Hippocampal formation (tissue), 2 donors: ENCODE measurements around the gene SMPD4.
"Not testable (repeated sequence)": the region's sequence is repeated elsewhere in the genome, so short reads cannot be mapped to it uniquely, and the experiment has no call there.

Experiments used
- DNase-seq, 2 donors: peaks; one replicate each; lab custom pipeline; 2025; lab: John Stamatoyannopoulos, UW

The SMPD4 gene

GRCh38 chr2:130139331-130140280, 41.8 kb downstream of the SMPD4 start:
- DNase-seq = not testable (repeated sequence)

GRCh38 chr2:130138841-130139251, 42.6 kb downstream of the SMPD4 start:
- not testable (repeated sequence) for DNase-seq

GRCh38 chr2:130138326-130138725, 43.1 kb downstream of the SMPD4 start:
- DNase-seq = not testable (repeated sequence)

- not testable (repeated sequence) for DNase-seq
These were observed 44.3 kb downstream of the SMPD4 start for GRCh38 chr2:130137118-130137517.

GRCh38 chr2:130136546-130136945, 44.9 kb downstream of the SMPD4 start:
- DNase-seq = not testable (repeated sequence)

- no peak for DNase-seq
These were observed 45.5 kb downstream of the SMPD4 start for GRCh38 chr2:130135692-130136541.

GRCh38 chr2:130129120-130129829, 52.1 kb downstream of the SMPD4 start, which contains the start of gene POTEF:
POTEF (minus strand) TSS chr2:130129222; CDS start chr2:130120515, 8,707 bp downstream.
- DNase-seq = not testable (repeated sequence)

- not testable (repeated sequence) for DNase-seq
These were observed 52.9 kb downstream of the SMPD4 start for GRCh38 chr2:130128464-130128863.

GRCh38 chr2:130127726-130128125, 53.7 kb downstream of the SMPD4 start:
- DNase-seq = not testable (repeated sequence)

- not testable (repeated sequence) for DNase-seq
These were observed 60.5 kb downstream of the SMPD4 start for GRCh38 chr2:130120924-130121323.

GRCh38 chr2:130102597-130103363, 78.6 kb downstream of the SMPD4 start:
- DNase-seq = not testable (repeated sequence)
